Measurements from ENCODE around the gene SPOCD1.

Gene SPOCD1

DNA sequence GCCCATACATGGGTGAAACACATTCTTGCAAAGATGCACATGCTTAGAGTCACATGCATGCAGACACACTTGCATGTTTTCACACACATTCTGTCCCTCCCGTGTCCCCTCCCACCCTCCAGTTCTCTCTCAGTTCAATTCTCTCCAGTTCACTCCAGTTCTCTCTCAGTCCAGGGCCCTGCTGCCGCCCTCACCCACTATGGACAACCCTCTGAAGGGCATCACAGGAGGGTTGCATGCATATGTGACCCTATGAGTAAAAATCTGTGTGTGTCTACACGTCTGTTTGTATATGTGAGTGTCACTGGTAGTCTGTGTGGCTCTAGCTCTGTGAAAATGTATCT is 29.9 kb downstream of the SPOCD1 start:
- DNase-seq = no peak

DNA sequence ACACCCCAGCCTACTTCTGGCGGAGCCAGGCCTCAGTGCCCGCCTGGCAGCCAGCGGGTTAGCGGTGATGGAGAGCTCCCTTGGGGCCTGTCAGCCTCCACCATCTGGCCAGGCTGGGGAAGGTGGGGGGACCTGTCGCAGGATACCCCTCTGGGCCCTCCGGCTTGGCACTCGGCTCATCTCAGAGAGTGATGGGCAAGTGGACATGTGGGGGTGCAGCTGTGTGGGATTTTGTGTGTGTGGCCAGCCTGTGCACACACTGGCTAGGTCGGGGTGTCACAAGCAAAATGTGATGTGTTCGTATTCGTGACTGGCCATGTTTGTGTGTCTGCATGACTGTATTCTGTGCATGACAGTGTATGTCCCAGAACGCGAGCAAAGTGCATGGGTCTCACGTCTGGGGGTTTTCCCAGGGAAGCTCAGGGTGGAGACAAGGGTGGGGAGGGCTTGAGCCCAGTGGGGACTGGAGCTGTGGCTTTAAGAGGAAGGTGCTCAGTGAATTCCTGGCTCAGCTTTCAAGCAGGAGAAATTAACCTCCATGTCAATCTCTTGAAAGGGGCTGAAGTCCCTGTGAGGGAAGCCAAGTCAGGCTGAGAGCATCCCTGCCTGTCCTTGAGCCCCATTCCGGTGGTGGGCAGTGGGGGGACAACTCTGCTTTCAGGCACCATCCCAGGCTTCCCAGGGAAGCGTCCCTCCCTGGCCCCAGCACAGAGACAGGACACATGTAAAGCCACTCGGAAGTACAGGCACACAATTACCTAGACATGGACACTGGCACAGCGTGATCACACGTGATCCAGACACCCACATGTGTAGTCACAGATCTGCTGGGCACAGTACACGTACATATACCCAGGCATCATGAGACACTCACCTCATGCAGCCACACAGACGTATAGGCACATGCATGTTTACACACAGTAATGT is 30.5 kb downstream of the SPOCD1 start:
- DNase-seq = no peak

DNA sequence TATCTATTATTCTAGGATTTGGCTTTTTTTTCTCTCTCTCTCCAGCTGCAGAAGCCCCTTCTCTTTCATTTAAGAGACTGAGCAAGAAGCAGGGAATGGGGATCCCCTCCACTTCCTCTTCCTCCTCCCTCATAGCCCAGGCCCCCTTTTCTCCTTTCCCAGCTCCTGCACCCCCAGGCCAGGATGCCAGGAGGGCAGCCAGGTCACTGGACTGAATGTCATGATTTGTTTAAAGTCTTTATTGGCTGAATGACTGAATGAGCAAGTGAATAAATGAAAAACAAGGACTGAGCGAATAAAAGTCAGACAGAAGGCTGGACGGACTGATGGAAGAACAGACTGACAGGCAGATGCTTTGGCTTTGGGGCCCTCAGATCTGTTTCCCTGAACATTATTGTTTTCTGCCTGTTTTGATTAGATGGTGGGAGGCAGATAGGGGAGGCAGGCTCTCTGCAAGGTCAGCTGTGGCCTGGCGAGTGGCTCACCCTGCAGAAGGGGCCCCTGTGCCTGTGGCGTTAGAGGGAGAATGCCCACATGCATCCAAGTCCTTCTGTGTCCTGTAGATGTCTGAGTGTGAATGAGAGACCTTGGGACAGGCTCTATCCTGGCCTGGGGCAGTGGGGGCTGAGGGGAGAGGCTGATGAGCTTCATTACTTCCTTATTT is 31.3 kb downstream of the SPOCD1 start:
- DNase-seq = no peak

DNA sequence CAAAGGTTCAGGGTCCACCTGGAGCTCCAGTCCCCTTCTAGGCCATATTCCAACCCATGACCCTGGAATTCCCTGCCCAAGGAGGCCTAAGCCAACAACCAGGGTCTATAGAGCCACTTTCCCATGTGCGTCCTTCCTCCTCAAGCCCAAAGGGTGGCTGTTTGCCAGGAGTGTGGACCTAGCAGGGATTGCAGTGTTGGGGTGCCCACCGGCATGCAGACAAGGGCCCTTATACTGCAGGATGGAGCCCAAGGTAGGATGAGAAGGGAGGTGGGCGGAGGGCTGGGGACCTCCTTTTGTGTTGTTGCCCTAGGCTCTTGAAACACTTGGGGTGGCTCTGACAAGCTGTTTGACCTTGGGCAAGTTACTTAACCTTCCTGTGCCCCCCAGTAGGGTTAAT is 32.0 kb downstream of the SPOCD1 start:
- no peak for DNase-seq

DNA sequence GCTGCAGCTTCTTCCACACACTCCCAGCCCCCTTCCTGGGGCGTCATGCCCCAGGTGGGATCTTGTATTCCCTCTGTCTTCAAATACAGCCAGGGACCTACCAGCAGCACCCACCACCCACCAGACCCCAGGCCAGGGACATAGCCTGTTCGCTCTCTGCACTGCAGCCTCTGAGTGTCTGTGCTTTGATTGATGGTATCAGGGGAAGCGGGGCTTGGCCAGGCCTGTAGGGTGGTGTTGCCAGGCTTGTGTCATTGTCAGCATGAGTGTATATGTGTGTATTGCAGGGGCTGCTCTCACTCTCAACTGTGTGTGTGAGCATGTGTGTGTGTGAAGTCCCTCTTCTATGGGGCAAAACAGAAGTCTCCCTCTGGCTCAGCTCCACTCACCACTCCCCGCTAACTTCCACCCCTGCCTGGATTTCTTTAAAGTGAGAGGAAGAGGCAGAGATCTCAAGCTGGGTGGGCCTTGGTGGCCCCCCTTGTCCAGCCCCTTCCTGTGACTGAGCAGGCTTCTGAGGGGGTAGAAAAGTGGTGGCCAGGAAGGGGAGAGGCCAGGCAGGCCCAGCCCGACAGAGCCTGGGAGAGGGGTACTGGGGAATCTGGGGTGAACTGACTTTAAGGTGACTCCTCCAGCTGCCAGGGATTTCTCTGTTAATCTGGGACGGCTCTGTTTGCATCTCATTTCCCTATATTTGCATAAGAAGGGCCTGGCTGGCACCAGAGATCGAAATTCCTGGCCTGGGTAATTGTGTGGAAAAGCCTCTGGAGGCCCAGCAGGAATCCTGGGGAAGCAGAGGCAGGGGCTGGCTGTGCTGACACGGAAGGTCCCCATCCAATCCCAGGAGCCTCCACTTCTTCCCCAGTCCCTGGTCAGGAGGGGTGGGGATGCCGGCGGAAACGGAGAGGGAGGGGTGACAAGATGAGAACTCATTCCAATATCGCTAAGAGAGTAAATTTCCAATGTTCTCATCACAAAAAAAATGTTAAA is 33.1 kb downstream of the SPOCD1 start:
- DNase-seq = no peak

DNA sequence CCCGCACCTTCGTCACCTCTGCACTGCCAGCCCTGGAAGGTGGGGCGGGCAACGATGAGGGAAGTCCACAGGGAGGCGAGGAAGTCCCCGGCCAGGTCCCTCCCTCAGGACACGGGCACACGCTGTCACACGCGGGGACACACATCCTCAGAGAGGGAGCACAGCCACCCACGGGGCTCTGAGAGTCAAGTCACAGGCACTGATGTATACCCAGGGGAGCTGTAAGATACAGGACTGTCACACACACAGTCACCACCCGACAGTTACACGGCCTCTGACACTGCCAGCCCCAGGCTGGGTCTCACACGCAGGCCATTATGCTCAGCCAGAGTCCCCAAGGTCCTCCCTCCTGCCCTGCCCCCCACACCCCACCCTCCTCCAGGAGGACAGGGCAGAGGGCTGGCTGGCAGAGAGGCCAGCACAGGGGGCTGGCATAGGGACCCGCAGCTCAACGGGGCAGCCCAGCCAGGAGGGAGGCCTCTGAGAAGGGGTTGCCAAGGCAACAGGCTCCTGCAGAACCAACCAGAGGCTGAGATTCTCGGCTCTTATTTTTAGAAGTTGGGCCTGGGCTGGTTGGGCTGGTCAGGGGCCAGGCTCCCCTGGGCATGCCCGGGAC is 34.0 kb downstream of the SPOCD1 start:
- no peak for DNase-seq

DNA sequence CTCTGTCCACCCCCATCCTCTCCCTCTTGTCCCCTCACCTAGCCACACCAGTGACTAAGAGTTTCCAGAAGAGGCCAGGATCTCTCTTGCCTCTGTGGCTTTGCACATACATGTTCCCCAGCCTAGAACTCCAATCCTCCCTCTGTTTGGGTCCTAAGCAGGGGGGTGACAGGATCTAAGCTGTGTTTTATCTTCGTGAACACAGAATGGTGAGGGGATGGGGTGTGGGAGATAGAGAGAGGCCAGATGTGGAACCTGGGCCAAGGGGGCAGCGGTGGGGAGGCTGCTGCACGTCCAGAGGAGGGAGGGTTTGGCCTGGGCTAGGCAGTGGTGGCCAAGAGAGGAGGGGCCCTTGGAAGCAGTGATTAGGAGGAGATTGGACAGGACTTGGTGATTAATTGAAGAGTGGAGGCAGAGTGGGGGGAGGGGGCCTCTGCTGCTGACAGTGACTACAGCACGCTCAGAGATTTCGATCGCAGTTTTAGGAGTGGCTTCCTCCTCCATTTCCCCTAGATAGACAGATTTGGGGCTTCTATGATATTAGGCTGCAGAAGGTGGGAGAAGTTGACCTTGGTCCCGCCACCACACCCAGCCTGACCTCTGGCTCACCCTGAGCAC is 34.6 kb downstream of the SPOCD1 start:
- no peak for DNase-seq

DNA sequence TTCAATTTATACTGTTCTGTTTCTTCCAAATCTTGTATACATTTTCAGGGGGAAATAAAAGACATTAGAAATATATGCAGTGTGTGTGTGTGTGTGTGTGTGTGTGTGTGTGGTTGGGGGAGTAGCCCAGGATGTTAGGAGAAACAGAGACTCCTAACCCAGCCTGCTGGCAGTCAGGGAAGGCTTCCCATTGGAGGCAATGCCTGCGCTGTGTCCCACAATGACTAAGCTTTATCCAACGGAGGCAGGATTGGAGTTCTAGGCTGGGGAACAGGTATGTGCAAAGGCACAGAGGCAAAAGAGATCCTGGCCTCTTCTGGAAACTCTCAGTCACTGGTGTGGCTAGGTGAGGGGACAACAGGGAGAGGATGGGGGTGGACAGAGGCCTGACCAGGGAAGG is 35.2 kb downstream of the SPOCD1 start:
- DNase-seq = no peak

DNA sequence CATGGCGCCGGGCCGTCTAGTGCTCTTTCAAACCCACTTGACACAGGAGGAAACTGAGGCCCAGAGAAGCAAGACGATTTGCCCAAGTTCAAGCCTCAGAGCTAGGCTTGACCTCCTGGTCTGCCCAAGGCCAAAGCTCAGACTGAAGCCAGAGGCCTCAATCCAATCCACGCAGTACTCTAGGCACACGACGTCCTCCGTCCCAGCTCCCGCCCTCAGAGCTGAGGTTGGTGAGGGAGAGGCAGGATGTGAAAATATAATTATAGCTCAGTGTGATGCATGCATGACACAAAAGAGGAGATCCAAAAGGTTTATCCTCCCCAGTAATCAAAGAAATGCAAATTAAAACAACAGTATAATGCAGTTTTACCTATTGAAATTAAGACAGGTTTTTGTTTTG is 36.1 kb downstream of the SPOCD1 start:
- no peak for DNase-seq

DNA sequence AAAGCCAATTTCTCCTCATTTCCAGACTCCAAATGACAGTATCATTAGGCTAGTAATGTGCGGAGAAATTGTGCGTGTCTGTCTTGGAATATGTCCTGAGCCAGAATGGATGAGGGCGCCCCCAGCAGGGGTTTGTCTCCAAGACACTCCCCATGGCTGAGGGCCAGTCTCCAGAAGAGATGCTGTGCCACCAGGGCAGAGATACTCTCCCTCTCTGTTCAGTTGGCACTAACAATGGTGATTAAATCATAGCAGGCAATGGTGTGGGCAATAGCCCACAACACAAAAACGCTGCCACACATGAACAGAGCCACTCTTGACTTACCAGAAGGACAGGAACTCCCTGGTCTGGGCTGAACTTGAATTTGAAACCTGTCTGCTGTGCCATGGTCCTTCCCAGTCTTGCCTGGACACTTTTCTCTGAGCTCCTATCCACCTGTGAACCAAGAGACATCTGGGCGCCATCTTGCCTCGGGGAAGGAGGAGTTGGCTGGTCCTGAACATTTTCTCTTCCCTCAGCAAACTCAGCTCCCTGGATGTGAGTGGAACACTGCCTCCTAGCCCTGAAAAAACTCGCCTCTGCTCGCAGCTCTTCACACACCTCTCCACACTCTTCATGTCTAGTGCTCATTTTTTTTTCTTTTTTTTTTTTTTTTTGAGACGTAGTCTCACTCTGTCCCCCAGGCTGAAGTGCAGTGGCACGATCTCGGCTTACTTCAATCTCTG is 36.9 kb downstream of the SPOCD1 start:
- no peak for DNase-seq

DNA sequence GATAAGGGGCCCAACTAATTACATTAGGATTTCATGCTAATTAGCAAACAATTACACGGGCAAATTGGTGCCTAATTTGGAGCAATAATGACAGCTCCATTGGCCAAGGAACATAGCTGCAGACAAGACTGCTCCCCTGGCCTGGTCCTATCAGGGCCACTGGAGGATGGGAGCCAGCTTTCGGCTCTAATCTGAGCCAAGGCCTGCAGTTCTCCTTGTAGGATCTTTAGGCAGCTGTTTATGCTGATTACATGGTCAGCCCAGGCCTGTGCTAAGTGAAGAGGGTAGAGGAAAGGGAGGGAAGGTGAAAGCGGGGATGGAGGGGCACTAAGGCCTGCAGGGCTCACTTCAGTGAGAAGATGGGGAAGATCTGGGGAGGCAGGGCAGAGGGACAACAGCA is 39.3 kb downstream of the SPOCD1 start:
- no peak for DNase-seq

DNA sequence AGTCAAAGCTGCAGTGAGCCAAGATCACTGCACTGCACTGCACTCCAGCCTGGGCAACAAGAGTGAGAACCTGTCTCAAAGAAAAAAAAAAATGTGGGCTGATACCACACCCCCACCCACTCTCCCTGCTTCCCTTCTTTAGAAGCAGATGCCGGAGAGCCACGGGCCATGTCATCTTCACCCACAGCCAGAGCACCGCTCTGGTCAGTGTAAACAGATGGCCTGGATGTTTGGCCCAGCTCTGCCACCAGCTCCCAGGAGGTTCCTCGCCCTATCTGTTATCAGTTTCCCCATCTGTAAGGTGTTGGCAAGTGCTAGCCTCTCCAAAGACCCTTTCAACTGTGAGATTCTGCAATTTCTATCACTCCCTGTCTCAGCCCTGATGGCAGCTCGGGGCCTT is 39.8 kb downstream of the SPOCD1 start:
- no peak for DNase-seq

DNA sequence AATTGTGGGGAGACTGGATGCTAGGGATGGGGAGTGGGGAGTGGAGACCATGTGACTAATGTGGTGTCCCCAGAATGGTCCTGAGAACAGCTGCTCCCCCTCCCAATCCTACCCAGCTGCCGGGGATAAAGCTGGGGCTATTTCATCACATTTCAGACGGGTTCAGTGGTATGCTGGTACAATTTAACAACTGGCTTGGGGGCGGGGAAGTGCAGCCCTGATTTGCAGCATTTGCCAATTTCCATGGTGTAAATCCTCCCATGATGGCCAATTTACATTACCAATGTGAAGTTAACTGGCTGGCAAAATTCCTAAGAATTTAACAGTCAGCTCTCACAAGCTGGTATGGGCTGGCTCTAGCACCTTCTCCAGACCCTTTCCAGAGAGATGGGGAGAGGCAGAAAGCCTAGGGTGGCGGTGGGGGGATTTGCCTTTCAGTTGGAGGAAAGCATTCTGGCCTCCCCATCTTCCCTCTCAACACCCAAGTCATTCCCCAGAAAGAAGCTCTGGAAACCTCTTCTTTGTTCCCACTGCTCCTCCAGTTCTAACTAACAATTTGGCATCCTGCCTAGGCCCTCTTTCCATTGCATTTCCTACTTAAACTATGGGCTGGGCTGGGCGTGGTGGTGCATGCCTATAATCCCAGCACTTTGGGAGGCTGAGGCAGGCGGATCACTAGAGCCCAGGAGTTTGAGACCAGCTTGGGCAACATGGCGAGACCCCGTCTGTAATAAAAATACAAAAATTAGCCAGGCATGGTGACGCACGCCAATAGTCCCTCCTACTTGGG is 40.4 kb downstream of the SPOCD1 start:
- DNase-seq = no peak

DNA sequence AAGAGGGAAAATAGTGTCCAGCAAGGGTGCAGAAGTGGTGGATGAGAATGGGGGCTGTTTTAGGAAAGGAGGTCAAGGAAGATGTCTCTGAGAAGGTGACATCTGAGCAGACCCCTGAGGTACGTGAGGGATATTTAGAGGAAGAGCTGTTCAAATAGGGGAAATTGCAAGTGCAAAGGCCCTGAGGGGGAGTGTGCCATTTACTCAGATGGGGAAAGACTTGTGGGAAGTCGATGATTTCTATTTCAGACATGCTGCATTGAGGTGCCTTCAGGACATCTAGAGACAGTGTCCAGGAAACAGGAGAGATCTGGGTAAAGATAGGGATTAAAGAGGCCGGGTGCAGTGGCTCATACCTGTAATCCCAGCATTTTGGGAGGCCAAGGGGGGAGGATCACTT is 41.3 kb downstream of the SPOCD1 start:
- no peak for DNase-seq

DNA sequence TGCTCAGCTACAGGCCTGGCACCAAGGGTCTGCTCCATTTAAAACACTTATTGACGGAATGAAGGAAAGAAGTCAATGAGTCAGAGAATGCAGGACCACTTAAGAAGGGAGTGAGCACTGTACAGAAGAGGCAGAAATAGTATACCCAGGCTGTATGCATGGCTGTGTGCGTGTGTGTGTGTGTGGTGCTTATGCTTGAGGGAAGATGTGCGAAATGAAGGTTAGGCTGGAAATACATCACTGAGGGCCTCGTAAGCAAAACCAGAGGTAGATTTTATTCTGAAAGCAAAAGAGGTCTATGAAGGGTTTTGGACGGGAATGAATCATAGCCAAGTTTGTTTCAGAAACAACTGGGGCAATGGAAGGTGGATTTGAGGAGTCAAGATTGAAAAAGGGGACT is 42.0 kb downstream of the SPOCD1 start:
- no peak for DNase-seq

DNA sequence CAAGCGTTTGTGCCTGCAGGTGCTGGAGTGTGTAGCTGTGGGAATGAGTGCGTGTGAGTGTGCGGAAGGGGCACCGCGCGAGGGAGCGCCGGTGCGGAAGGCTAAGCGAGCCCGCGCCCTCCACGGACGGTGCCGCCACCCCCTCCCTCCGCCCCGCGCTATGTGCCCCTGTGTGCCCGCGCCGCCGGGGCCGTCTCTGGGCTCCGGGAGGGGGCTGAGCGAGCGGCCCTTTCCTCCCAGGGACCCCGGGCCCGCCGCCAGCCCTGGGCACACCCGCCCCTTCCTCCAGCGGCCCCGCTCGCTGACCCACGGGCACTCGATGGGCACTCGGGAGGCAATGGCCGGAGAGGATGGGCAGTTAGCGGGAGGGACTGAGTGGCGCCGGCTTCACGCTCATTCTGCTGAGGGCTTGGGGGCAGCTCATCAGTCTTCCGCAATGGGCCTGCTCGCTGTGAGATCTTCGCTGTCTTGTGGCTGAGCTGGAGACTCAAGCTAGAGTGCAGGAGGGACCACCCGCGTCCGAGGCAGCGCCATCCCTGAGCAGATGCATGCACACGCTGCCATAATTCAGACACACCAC is 43.1 kb downstream of the SPOCD1 start:
- no peak for DNase-seq

DNA sequence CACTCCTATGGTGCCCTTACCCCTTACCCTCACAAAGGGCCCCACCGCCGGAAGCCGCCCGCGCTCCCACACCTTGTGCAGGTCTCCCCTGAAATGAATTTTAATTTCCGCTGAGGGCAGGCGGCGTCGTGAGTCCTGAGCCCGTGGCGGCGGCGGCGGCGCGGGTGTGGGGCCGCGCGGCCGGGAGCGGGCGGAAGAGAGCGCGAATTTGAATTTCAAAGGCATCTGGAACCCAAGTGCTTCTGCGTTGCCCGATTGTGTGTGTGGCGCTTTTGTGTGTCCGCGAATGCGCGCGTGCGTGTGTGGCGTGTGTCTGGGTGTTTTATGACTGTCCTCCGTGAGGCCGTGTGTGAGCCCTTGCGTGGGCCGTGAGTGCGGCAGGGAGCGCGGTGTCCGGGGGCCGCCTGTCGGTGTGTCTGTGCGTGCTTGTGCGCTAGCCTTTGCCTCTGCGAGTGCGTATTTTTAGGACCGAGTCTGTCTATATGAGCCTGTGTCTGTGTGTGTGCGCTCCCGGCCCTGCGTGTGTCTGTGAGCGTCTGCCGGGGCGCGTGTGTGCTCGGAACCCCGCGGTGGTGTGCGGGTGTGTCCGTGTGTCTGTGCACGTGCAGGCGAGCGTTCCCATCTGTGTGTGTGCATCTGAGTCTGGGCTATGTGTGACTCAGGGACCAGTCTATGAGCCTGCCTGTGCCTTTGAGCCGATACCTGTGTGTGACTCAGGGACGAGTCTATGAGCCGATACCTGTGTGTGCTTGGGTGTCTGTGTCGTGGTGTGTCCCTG is 43.7 kb downstream of the SPOCD1 start:
- no peak for DNase-seq

DNA sequence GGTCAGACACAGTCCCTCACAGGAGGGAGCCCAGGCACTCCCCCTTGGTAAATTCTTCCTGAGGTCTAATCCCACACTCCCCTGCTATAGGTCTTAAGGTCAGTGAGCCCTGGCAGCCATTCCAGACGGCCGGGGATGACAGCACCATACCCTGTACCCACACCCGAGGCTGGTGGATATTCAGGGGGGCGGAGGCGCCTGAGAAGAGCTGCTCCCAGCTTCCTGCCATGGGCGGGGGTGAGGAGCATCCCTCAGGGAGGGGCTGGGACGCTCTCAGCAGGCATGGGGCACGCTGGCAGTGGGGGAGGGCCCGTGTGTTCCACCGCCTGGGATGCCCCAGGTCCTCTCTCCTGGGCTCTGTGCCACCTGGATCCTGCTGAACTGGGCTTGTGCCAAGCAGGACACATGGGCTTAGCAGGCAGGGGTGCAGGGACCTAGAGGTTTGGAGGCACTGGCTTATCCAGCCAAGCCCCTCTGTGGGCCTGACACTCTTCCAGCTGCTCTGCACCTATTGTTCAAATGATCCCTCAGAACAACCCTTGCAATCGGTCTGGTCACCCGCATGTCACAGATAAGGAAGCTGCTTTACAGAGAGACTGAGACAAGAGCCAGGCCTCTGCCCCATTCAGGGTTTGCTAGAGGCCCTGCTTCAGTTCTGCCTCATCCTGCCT is 46.0 kb downstream of the SPOCD1 start:
- peak; percentile 46 for DNase-seq

Data from NCI-H2081 treated with DMSO at 0.1 percent for 48 hours (cell line).